AG04450 (cell line): ENCODE measurements around the gene SGMS1. TPM values are rescaled to one million over a fixed set of nuclear protein-coding genes. Genes with fewer than 3 reads are reported as not detected.

ENCODE experiments used
- polyA plus RNA-seq: library from polyadenylated mRNA; depleted of rRNA; stranded (reverse); fragments of >200 nt; gene quantifications from 2 replicates; pipeline ENCODE4 v1.2.3, GENCODE V29; 2011; rRNA removed
- small RNA-seq: library from RNA; depleted of rRNA; stranded (forward); fragments of <200 nt; gene quantifications from one replicate; pipeline ENCODE3, GENCODE V24; 2012; ENCODE audit warnings: low read depth; ENCODE audit not compliant: insufficient read length

Gene SGMS1
- polyA plus RNA-seq, 1 experiment, result 17.7 TPM

Small RNA genes lying within 50 kb of the gene (small RNA-seq; reads per million reads assigned to genes)
- not detected for gene RNU7-107P

Other genes with a start within 250 kb of the SGMS1 start
- gene ASAH2B, start 116.0 kb upstream of the SGMS1 start, polyA plus RNA-seq, result 4.6 and 4.8 TPM in 2 replicates